Endothelial cell of umbilical vein (primary cell): ENCODE data around the gene DNM2. TPM values are rescaled to one million over a fixed set of nuclear protein-coding genes. Genes with fewer than 3 reads are reported as not detected.
A peak's percentile ranks its signal among the peaks of the same experiment; 100 is the strongest.
"Not testable (repeated sequence)": the region's sequence is repeated elsewhere in the genome, so short reads cannot be mapped to it uniquely, and the experiment has no call there.

ENCODE experiments used
- BruUV-seq: library from RNA; stranded (reverse); fragments of 400-500 nt; replicated peaks from 2 replicates; lab custom pipeline; 2021; lab: Mats Ljungman, UMichigan
- CTCF ChIA-PET: fragments of 300-600, 350-600 bp; sonication (Branson Sonifier 250); formaldehyde crosslinking; loops from one replicate; lab custom pipeline; 2021; ENCODE audit warnings: antibody characterized with exemption, inconsistent platforms; lab: Charles Lee
- POLR2A ChIA-PET: fragments of 300-600, 350-600 bp; sonication (Branson Sonifier 250); formaldehyde crosslinking; loops from one replicate; lab custom pipeline; 2021; ENCODE audit warnings: antibody characterized with exemption, inconsistent platforms; lab: Charles Lee
- DNase-seq: peaks from one replicate; pipeline ENCODE4 v3.0.0-alpha.2; 2011; ENCODE audit warnings: low read depth, low spot score
- FAIRE-seq: peaks from 2 replicates; lab custom pipeline; 2011; peaks lifted over from hg19 to GRCh38; lab: Jason Lieb, UNC
- H2AFZ ChIP-seq: 2 replicates; pipeline ENCODE4 v1.6.0; 2012; ENCODE audit warnings: low read depth, low read length, control low read depth, inconsistent platforms
- H3K27ac ChIP-seq: 2 replicates; pipeline ENCODE4 v1.5.1; 2011; ENCODE audit warnings: low read depth, mild to moderate bottlenecking, control low read depth, low read length, moderate library complexity; ENCODE audit not compliant: insufficient read depth
- H3K27me3 ChIP-seq, 2 experiments: 2 replicates each; pipeline versions ENCODE4 v1.6.0 to v1.6.1; 2011; ENCODE audit warnings: low read length in 2 of 2, mixed read lengths in 1 of 2; ENCODE audit not compliant: control insufficient read depth in 2 of 2, insufficient read depth in 2 of 2
- H3K36me3 ChIP-seq, 2 experiments: 2 replicates in 1 of 2; 3 replicates in 1 of 2; pipeline ENCODE4 v1.5.1; 2011; ENCODE audit warnings: low read length in 2 of 2, mild to moderate bottlenecking in 1 of 2, moderate library complexity in 1 of 2; ENCODE audit not compliant: control insufficient read depth in 2 of 2, insufficient read depth in 2 of 2; ENCODE audit errors: extremely low read depth in 1 of 2
- H3K4me1 ChIP-seq: 3 replicates; pipeline ENCODE4 v1.5.1; 2011; ENCODE audit warnings: mild to moderate bottlenecking, low read length; ENCODE audit not compliant: control insufficient read depth, insufficient read depth; ENCODE audit errors: extremely low read depth
- H3K4me2 ChIP-seq: 2 replicates; pipeline ENCODE4 v1.6.1; 2011; ENCODE audit warnings: low read length, control low read depth, mixed read lengths; ENCODE audit not compliant: insufficient read depth
- H3K4me3 ChIP-seq, 3 experiments: fragments of 200-600 bp in 1 of 3; sonication (generic), shearing (Covaris generic) in 1 of 3; replicated peaks in 1 of 3; 2 replicates each; pipeline ENCODE4 v1.5.1; 2011 to 2016; ENCODE audit warnings: control low read depth in 3 of 3, low read length in 3 of 3, mild to moderate bottlenecking in 2 of 3, inconsistent platforms in 1 of 3, low read depth in 1 of 3, moderate library complexity in 1 of 3; ENCODE audit not compliant: insufficient read depth in 1 of 3
- H3K79me2 ChIP-seq: 2 replicates; pipeline ENCODE4 v1.6.0; 2012; ENCODE audit warnings: low read length, inconsistent platforms; ENCODE audit not compliant: control insufficient read depth, insufficient read depth
- H3K9ac ChIP-seq: replicated peaks from 2 replicates; pipeline ENCODE3; 2011; ENCODE audit warnings: low read length, control low read depth; ENCODE audit not compliant: insufficient read depth; ENCODE audit errors: extremely low read depth
- H3K9me1 ChIP-seq: replicated peaks from 3 replicates; pipeline ENCODE4 v1.6.0; 2011; ENCODE audit warnings: mild to moderate bottlenecking, low read length; ENCODE audit not compliant: control insufficient read depth, insufficient read depth; ENCODE audit errors: extremely low read depth
- H3K9me3 ChIP-seq: replicated peaks from 2 replicates; pipeline ENCODE4 v1.5.1; 2012; ENCODE audit warnings: low read length, inconsistent platforms; ENCODE audit not compliant: control insufficient read depth, insufficient read depth
- H4K20me1 ChIP-seq: replicated peaks from 2 replicates; pipeline ENCODE3; 2011; ENCODE audit warnings: mild to moderate bottlenecking, low read length; ENCODE audit not compliant: control insufficient read depth, insufficient read depth; ENCODE audit errors: extremely low read depth
- CTCF ChIP-seq, 2 donors: IDR thresholded peaks; 1 replicate in 1 of 2; 2 replicates in 1 of 2; pipeline ENCODE4 v1.5.1; 2011; ENCODE audit warnings: low read length in 2 of 2, mild to moderate bottlenecking in 2 of 2, moderate library complexity in 2 of 2, control low read depth in 1 of 2, inconsistent platforms in 1 of 2, low read depth in 1 of 2; ENCODE audit not compliant: insufficient read depth in 1 of 2; ENCODE audit errors: extremely low read depth in 1 of 2
- MAX ChIP-seq: IDR thresholded peaks from 2 replicates; pipeline ENCODE4 v1.6.1; 2011; ENCODE audit not compliant: insufficient read depth, insufficient read length
- dilution Hi-C: fragments of 300-500 bp; cut with MboI; formaldehyde crosslinking; loops from one replicate; pipeline ENCODE4 v1.15.0; 2019; ENCODE audit warnings: low sequenced_read_pairs; ENCODE audit not compliant: extremely low pct_ligation_motif_present
- intact Hi-C: fragments of 100-400 bp; cut with micrococcal nuclease; formaldehyde crosslinking; loops from one replicate; pipeline ENCODE4 v1.10.0; 2022
- polyA plus RNA-seq, 4 experiments: library from polyadenylated mRNA; depleted of rRNA in 3 of 4; stranded (reverse) in 3 of 4; unstranded in 1 of 4; fragments of >200 nt; gene quantifications; 2 replicates each; pipeline versions ENCODE4 v1.2.1 to v1.2.3, GENCODE V29; 2011 to 2012; ENCODE audit warnings: missing spikeins in 1 of 4
- total RNA-seq: library from RNA; stranded (reverse); gene quantifications from 2 replicates; pipeline ENCODE4 v1.2.3, GENCODE V29; 2021

The DNM2 gene
- total and polyA plus RNA-seq, 2 donors (not counting 3 experiments of a cell fraction or from before 2014, with no cell fraction given) = 81.8 to 175 TPM

GRCh38 chr19:10836479-10837330, 118.8 kb downstream of the DNM2 start:
- Histone ChIP-seq H3K79me2 (no peaks in the 10 kb centered on the region), H3K9me1 (no peaks in the 10 kb centered on the region), H3K27me3 (no peaks in the 10 kb centered on the region), H3K9ac (peak overlapping the region; percentile 96), H4K20me1 (no peaks in the 10 kb centered on the region), H3K27ac (peak overlapping the region; percentile 97), H2AFZ (peak overlapping the region; percentile 55), H3K4me1 (peaks cover 9% of the 10 kb centered on the region), H3K9me3 (no peaks in the 10 kb centered on the region), H3K36me3 (peaks cover 0 to 14% of the 10 kb centered on the region in 2 experiments), H3K4me2 (peak overlapping the region; percentile 65), H3K4me3 (peak overlapping the region in 2 of 3 experiments; percentile 48 to 71)
- BruUV-seq = no TSS peak
- dilution Hi-C loops (no loop called here), intact Hi-C loops (loop anchor here (1.0 to 2.0 kb wide), 3 partner anchors 35 to 119 kb away; partner anchors contain the start of gene CARM1)
- ChIA-PET POLR2A (no interaction called here), CTCF (interaction anchor here (0.8 to 3.6 kb wide), 11 partner anchors 13 to 296 kb away, joined by 3 to 41 read pairs (median 10); partner anchors contain the start of genes CARM1, DNM2 and QTRT1)
- FAIRE-seq = peak; percentile 31
- TF ChIP-seq CTCF (IDR thresholded peaks at IDR 0.05; ENCODE audit: extremely low read depth in 1 of 2, insufficient read depth in 1 of 2, low read depth in 1 of 2, low read length in 2 of 2) (no peak), MAX (peak; percentile 97)
- DNase-seq = no peak

GRCh38 chr19:10837649-10838048, 119.8 kb downstream of the DNM2 start:
- DNase-seq, H3K36me3 ChIP-seq, dilution Hi-C loops, H3K27ac ChIP-seq, H3K4me3 ChIP-seq, H3K27me3 ChIP-seq, H3K79me2 ChIP-seq, POLR2A ChIA-PET, H3K9me3 ChIP-seq, H2AFZ ChIP-seq, H3K4me2 ChIP-seq, H4K20me1 ChIP-seq, FAIRE-seq, H3K9ac ChIP-seq, BruUV-seq, H3K9me1 ChIP-seq, H3K4me1 ChIP-seq: not testable (repeated sequence)
- intact Hi-C loops = loop anchor here (2.0 kb wide), 1 partner anchor 57 kb away; no protein-coding TSS in a partner anchor
- CTCF ChIA-PET = interaction anchor here (2.4 to 3.6 kb wide), 5 partner anchors 16 to 119 kb away, joined by 10 to 41 read pairs (median 30); partner anchors contain the start of gene DNM2
